ENCODE measurements around the gene MINK1. TPM values are rescaled to one million over a fixed set of nuclear protein-coding genes. Genes with fewer than 3 reads are reported as not detected.

The MINK1 gene
- total RNA-seq, 8 experiments from 2014 or later, result 15.1 to 44.9 (median 22.2) TPM

- Histone ChIP-seq H3K27ac (no peak overlapping the region), H3K4me1 (replicated peaks in 1 of 2) (no peaks in the 10 kb centered on the region), H3K4me3 (no peak overlapping the region)
- 0 to 73% (median 48%) methylated on average over 1 to 8 of the region's 8 CpGs; no CpG with 5 or more reads in 3 of the 10 experiments for WGBS, 10 experiments
- ATAC-seq (replicated peaks in 6 of 8), result no peak
- in situ Hi-C loops (cut with MboI; ENCODE audit: low pct_unique_long_range_greater_than_20kb in 2 of 9, low sequenced_read_pairs in 9 of 9, unreplicated experiment in 9 of 9), result no loop called here
Observed at GRCh38 chr17:4872786-4873185, 39.6 kb downstream of the MINK1 start.

GRCh38 chr17:4877089-4877488, 43.9 kb downstream of the MINK1 start:
- Histone ChIP-seq H3K4me3 (no peak overlapping the region), H3K27ac (no peak overlapping the region), H3K4me1 (replicated peaks in 1 of 2) (no peaks in the 10 kb centered on the region)
- in situ Hi-C loops (cut with MboI; ENCODE audit: low pct_unique_long_range_greater_than_20kb in 2 of 9, low sequenced_read_pairs in 9 of 9, unreplicated experiment in 9 of 9), result loop anchor here in 3 of 9 experiments (25.0 kb wide), 3 partner anchors 90 to 165 kb away; partner anchors contain the start of genes ARRB2 (in 1 of the 3), CXCL16 (in 1 of the 3), GLTPD2 (in 1 of the 3) and MED11 (in 1 of the 3)
- WGBS, 10 experiments, result 0 to 100% (median 80%) methylated on average over 1 to 4 of the region's 5 CpGs; no CpG with 5 or more reads in 5 of the 10 experiments
- peak in 3 of 8 experiments; percentile 8 to 45 (median 16) for ATAC-seq (replicated peaks in 6 of 8)

- ATAC-seq (replicated peaks in 6 of 8), result no peak
- H3K27ac ChIP-seq, result no peak overlapping the region
- 79 to 100% (median 92%) methylated on average over 1 to 4 of the region's 4 CpGs; no CpG with 5 or more reads in 4 of the 10 experiments for WGBS, 10 experiments
- H3K4me3 ChIP-seq, result no peak overlapping the region
- H3K4me1 ChIP-seq (replicated peaks in 1 of 2), result no peaks in the 10 kb centered on the region
- in situ Hi-C loops (cut with MboI; ENCODE audit: low pct_unique_long_range_greater_than_20kb in 2 of 9, low sequenced_read_pairs in 9 of 9, unreplicated experiment in 9 of 9), result loop anchor here in 3 of 9 experiments (25.0 kb wide), 3 partner anchors 92 to 167 kb away; partner anchors contain the start of genes ARRB2 (in 1 of the 3), CXCL16 (in 1 of the 3), GLTPD2 (in 1 of the 3) and MED11 (in 1 of the 3)
Observed at GRCh38 chr17:4879601-4880000, 46.5 kb downstream of the MINK1 start.

- 63 to 100% (median 88%) methylated on average over 1 to 7 of the region's 15 CpGs; no CpG with 5 or more reads in 4 of the 10 experiments for WGBS, 10 experiments
- no peak for ATAC-seq (replicated peaks in 6 of 8)
- Histone ChIP-seq H3K27ac (no peak overlapping the region), H3K4me1 (replicated peaks in 1 of 2) (no peaks in the 10 kb centered on the region), H3K4me3 (no peak overlapping the region)
- in situ Hi-C loops (cut with MboI; ENCODE audit: low pct_unique_long_range_greater_than_20kb in 2 of 9, low sequenced_read_pairs in 9 of 9, unreplicated experiment in 9 of 9), result loop anchor here in 3 of 9 experiments (25.0 kb wide), 3 partner anchors 94 to 169 kb away; partner anchors contain the start of genes ARRB2 (in 1 of the 3), CXCL16 (in 1 of the 3), GLTPD2 (in 1 of the 3) and MED11 (in 1 of the 3)
Observed at GRCh38 chr17:4880857-4881256, 47.7 kb downstream of the MINK1 start.

GRCh38 chr17:4881761-4882555, 48.8 kb downstream of the MINK1 start:
- WGBS, 10 experiments, result 0 to 100% (median 82%) methylated on average over 1 to 5 of the region's 9 CpGs; no CpG with 5 or more reads in 3 of the 10 experiments
- Histone ChIP-seq H3K27ac (no peak overlapping the region), H3K4me3 (no peak overlapping the region), H3K4me1 (replicated peaks in 1 of 2) (no peaks in the 10 kb centered on the region)
- in situ Hi-C loops (cut with MboI; ENCODE audit: low pct_unique_long_range_greater_than_20kb in 2 of 9, low sequenced_read_pairs in 9 of 9, unreplicated experiment in 9 of 9), result loop anchor here in 3 of 9 experiments (25.0 kb wide), 3 partner anchors 95 to 170 kb away; partner anchors contain the start of genes ARRB2 (in 1 of the 3), CXCL16 (in 1 of the 3), GLTPD2 (in 1 of the 3) and MED11 (in 1 of the 3)
- ATAC-seq (replicated peaks in 6 of 8), result peak; percentile 62 to 99 (median 80)

GRCh38 chr17:4884489-4884888, 51.3 kb downstream of the MINK1 start:
- in situ Hi-C loops (cut with MboI; ENCODE audit: low pct_unique_long_range_greater_than_20kb in 2 of 9, low sequenced_read_pairs in 9 of 9, unreplicated experiment in 9 of 9), result loop anchor here in 3 of 9 experiments (25.0 kb wide), 3 partner anchors 97 to 172 kb away; partner anchors contain the start of genes ARRB2 (in 1 of the 3), CXCL16 (in 1 of the 3), GLTPD2 (in 1 of the 3) and MED11 (in 1 of the 3)
- Histone ChIP-seq H3K27ac (no peak overlapping the region), H3K4me3 (no peak overlapping the region), H3K4me1 (replicated peaks in 1 of 2) (no peaks in the 10 kb centered on the region)
- ATAC-seq (replicated peaks in 6 of 8), result no peak
- 100% methylated on average over 1 of the region's 4 CpGs; no CpG with 5 or more reads in 9 of the 10 experiments for WGBS, 10 experiments

- no peak for ATAC-seq (replicated peaks in 6 of 8)
- in situ Hi-C loops (cut with MboI; ENCODE audit: low pct_unique_long_range_greater_than_20kb in 2 of 9, low sequenced_read_pairs in 9 of 9, unreplicated experiment in 9 of 9), result loop anchor here in 3 of 9 experiments (25.0 kb wide), 3 partner anchors 100 to 175 kb away; partner anchors contain the start of genes ARRB2 (in 1 of the 3), CXCL16 (in 1 of the 3), GLTPD2 (in 1 of the 3) and MED11 (in 1 of the 3)
- no peaks in the 10 kb centered on the region for H3K4me1 ChIP-seq (replicated peaks in 1 of 2)
- no peak overlapping the region for H3K4me3 ChIP-seq
- H3K27ac ChIP-seq, result no peak overlapping the region
- WGBS, 10 experiments, result 97 to 100% (median 100%) methylated on average over 2 to 7 of the region's 12 CpGs; no CpG with 5 or more reads in 6 of the 10 experiments
Observed at GRCh38 chr17:4886830-4887229, 53.7 kb downstream of the MINK1 start.

- Histone ChIP-seq H3K4me3 (no peak overlapping the region), H3K4me1 (replicated peaks in 1 of 2) (no peaks in the 10 kb centered on the region), H3K27ac (no peak overlapping the region)
- 47 to 100% (median 97%) methylated on average over 2 to 12 of the region's 18 CpGs; no CpG with 5 or more reads in 3 of the 10 experiments for WGBS, 10 experiments
- in situ Hi-C loops (cut with MboI; ENCODE audit: low pct_unique_long_range_greater_than_20kb in 2 of 9, low sequenced_read_pairs in 9 of 9, unreplicated experiment in 9 of 9), result loop anchor here in 3 of 9 experiments (25.0 kb wide), 3 partner anchors 100 to 175 kb away; partner anchors contain the start of genes ARRB2 (in 1 of the 3), CXCL16 (in 1 of the 3), GLTPD2 (in 1 of the 3) and MED11 (in 1 of the 3)
- no peak for ATAC-seq (replicated peaks in 6 of 8)
Observed at GRCh38 chr17:4887581-4887980, 54.4 kb downstream of the MINK1 start.

GRCh38 chr17:4891411-4892410, 58.6 kb downstream of the MINK1 start:
- Histone ChIP-seq H3K4me3 (no peak overlapping the region), H3K4me1 (replicated peaks in 1 of 2) (no peaks in the 10 kb centered on the region), H3K27ac (no peak overlapping the region)
- ATAC-seq (replicated peaks in 6 of 8), result peak in 1 of 8 experiments; percentile 14
- 83 to 100% (median 91%) methylated on average over 1 to 7 of the region's 42 CpGs; no CpG with 5 or more reads in 6 of the 10 experiments for WGBS, 10 experiments
- in situ Hi-C loops (cut with MboI; ENCODE audit: low pct_unique_long_range_greater_than_20kb in 2 of 9, low sequenced_read_pairs in 9 of 9, unreplicated experiment in 9 of 9), result loop anchor here in 3 of 9 experiments (25.0 kb wide), 3 partner anchors 104 to 179 kb away; partner anchors contain the start of genes ARRB2 (in 1 of the 3), CXCL16 (in 1 of the 3), GLTPD2 (in 1 of the 3) and MED11 (in 1 of the 3)

GRCh38 chr17:4892499-4893221, 59.5 kb downstream of the MINK1 start:
- no peak for ATAC-seq (replicated peaks in 6 of 8)
- in situ Hi-C loops (cut with MboI; ENCODE audit: low pct_unique_long_range_greater_than_20kb in 2 of 9, low sequenced_read_pairs in 9 of 9, unreplicated experiment in 9 of 9), result loop anchor here in 3 of 9 experiments (25.0 kb wide), 3 partner anchors 105 to 180 kb away; partner anchors contain the start of genes ARRB2 (in 1 of the 3), CXCL16 (in 1 of the 3), GLTPD2 (in 1 of the 3) and MED11 (in 1 of the 3)
- H3K4me3 ChIP-seq, result no peak overlapping the region
- H3K4me1 ChIP-seq (replicated peaks in 1 of 2), result peaks cover 0 to 5% of the 10 kb centered on the region in 2 donors
- WGBS, 10 experiments, result 60 to 100% (median 88%) methylated on average over 1 to 8 of the region's 23 CpGs; no CpG with 5 or more reads in 6 of the 10 experiments
- no peak overlapping the region for H3K27ac ChIP-seq

GRCh38 chr17:4893272-4893671, 60.1 kb downstream of the MINK1 start:
- 87 to 100% (median 100%) methylated on average over 2 to 4 of the region's 18 CpGs; no CpG with 5 or more reads in 6 of the 10 experiments for WGBS, 10 experiments

More at GRCh38 chr17:4893272-4893671, 60.1 kb downstream of the MINK1 start:
- H3K4me3 ChIP-seq, result no peak overlapping the region
- no peak for ATAC-seq (replicated peaks in 6 of 8)
- no peak overlapping the region for H3K27ac ChIP-seq
- peaks cover 0 to 9% of the 10 kb centered on the region in 2 donors for H3K4me1 ChIP-seq (replicated peaks in 1 of 2)
- in situ Hi-C loops (cut with MboI; ENCODE audit: low pct_unique_long_range_greater_than_20kb in 2 of 9, low sequenced_read_pairs in 9 of 9, unreplicated experiment in 9 of 9), result loop anchor here in 3 of 9 experiments (25.0 kb wide), 3 partner anchors 106 to 181 kb away; partner anchors contain the start of genes ARRB2 (in 1 of the 3), CXCL16 (in 1 of the 3), GLTPD2 (in 1 of the 3) and MED11 (in 1 of the 3)

Data from motor neuron (in vitro differentiated cells).